Activated CD8-positive, alpha-beta T cell treated with anti-CD3 and anti-CD28 coated beads for 36 hours (primary cell): ENCODE results near the gene ENPP3. TPM values are rescaled to one million over a fixed set of nuclear protein-coding genes. Genes with fewer than 3 reads are reported as not detected.

Experiments used
- ATAC-seq: fragments of 200-7000 bp; cut with Tn5 transposase; one replicate; pipeline ENCODE4 v1.10.0; 2021; ENCODE audit warnings: mild to moderate bottlenecking, moderate library complexity
- CTCF ChIA-PET: fragments of 350-600 bp; sonication (Branson Sonifier 250); formaldehyde crosslinking; loops from one replicate; lab custom pipeline; 2021; ENCODE audit warnings: antibody characterized with exemption; lab: Charles Lee
- POLR2A ChIA-PET: fragments of 350-600 bp; sonication (Branson Sonifier 250); formaldehyde crosslinking; loops from one replicate; lab custom pipeline; 2021; ENCODE audit warnings: antibody characterized with exemption; lab: Charles Lee
- DNase-seq: peaks from one replicate; pipeline ENCODE4 v3.0.0-alpha.2; 2020
- H3K27ac Mint-ChIP-seq: one replicate; pipeline ENCODE4 v1.8.0; 2021; ENCODE audit warnings: mild to moderate bottlenecking, mixed read lengths
- H3K27me3 Mint-ChIP-seq: one replicate; pipeline ENCODE4 v1.8.0; 2021; ENCODE audit warnings: mixed read lengths
- H3K36me3 Mint-ChIP-seq: one replicate; pipeline ENCODE4 v1.8.0; 2021; ENCODE audit warnings: low read depth, mixed read lengths
- H3K4me1 Mint-ChIP-seq: one replicate; pipeline ENCODE4 v1.8.0; 2021; ENCODE audit warnings: low read depth, mixed read lengths
- H3K4me3 Mint-ChIP-seq: one replicate; pipeline ENCODE4 v1.8.0; 2021; ENCODE audit warnings: mild to moderate bottlenecking, moderate library complexity, mixed read lengths
- H3K9me3 Mint-ChIP-seq: one replicate; pipeline ENCODE4 v1.8.0; 2021; ENCODE audit warnings: mixed read lengths
- intact Hi-C: fragments of 100-400 bp; cut with micrococcal nuclease; formaldehyde crosslinking; loops from one replicate; pipeline ENCODE4 v1.10.0; 2022
- total RNA-seq, 2 experiments: library from RNA; stranded (reverse); gene quantifications; one replicate each; pipeline ENCODE4 v1.2.3, GENCODE V29; 2021
- TF ChIP-seq, protein P1 (sequence below): fragments of 200-600 bp; IDR thresholded peaks from one replicate; pipeline ENCODE4 v1.8.0; 2022; ENCODE audit warnings: antibody characterized with exemption, mild to moderate bottlenecking

ENPP3 gene
- total RNA-seq, 2 experiments from 2014 or later, result 0.49 to 0.79 TPM

DNA sequence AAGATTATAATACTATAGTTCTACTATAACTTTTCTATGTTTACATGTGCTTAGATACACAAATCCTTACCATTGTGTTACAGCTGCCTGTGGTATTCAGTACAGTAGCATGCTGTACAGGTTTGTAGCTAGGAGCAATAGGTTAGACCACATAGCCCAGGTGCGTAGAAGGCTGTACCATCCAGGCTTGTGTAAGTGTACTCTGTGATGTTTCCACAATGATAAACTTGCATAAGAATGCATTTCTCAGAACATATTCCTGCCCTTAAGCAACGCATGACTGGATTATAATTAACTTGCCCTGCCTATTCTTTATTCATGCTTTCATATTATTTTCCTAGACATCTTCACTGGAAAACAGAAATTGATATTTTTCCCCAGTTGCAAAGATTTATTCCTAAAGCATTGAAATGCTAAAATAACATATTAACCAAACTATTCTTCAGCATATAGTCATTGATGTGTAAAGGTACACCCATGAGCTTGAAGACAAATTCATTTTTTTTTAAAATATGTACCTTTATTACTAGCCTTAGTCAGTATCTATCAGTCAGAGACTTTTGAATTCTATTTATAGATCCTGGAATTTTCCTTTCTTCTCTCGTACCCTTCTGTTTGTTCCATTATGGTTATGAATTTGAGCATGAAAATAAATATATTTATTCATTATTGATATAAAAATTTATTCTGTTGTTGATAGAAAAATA is 80.9 kb downstream of the ENPP3 start:
- H3K27ac Mint-ChIP-seq, result no peak overlapping the region
- H3K27me3 Mint-ChIP-seq, result no peaks in the 10 kb centered on the region
- no peak for DNase-seq
- TF ChIP-seq, protein P1, sequence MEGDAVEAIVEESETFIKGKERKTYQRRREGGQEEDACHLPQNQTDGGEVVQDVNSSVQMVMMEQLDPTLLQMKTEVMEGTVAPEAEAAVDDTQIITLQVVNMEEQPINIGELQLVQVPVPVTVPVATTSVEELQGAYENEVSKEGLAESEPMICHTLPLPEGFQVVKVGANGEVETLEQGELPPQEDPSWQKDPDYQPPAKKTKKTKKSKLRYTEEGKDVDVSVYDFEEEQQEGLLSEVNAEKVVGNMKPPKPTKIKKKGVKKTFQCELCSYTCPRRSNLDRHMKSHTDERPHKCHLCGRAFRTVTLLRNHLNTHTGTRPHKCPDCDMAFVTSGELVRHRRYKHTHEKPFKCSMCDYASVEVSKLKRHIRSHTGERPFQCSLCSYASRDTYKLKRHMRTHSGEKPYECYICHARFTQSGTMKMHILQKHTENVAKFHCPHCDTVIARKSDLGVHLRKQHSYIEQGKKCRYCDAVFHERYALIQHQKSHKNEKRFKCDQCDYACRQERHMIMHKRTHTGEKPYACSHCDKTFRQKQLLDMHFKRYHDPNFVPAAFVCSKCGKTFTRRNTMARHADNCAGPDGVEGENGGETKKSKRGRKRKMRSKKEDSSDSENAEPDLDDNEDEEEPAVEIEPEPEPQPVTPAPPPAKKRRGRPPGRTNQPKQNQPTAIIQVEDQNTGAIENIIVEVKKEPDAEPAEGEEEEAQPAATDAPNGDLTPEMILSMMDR, result no peak
- no peaks in the 10 kb centered on the region for H3K9me3 Mint-ChIP-seq
- no peak overlapping the region for H3K4me3 Mint-ChIP-seq
- no peaks in the 10 kb centered on the region for H3K36me3 Mint-ChIP-seq
- intact Hi-C loops, result no loop called here
- CTCF ChIA-PET, result no interaction called here
- ATAC-seq, result no peak
- no peaks in the 10 kb centered on the region for H3K4me1 Mint-ChIP-seq
- POLR2A ChIA-PET, result no interaction called here

DNA sequence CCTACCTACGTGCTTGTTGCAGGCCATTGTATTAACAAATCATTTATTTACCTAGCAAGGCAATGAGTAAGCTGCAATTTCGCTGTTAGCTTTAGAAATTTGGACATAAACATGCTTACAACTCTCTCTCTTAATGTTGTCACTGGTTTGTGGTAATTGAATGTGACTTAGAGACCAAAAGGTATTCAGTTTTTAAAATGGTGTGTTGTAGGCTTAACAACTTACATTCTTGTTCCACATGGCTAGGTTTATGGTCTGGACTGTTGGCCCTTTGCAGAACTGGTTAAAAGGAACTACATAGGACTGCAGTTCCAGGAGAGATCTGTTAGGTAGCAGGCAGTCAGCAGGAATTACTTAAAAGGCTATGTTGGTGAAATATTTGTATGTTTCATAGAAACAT is 84.1 kb downstream of the ENPP3 start:
- H3K9me3 Mint-ChIP-seq, result no peaks in the 10 kb centered on the region
- ATAC-seq (no peak), DNase-seq (no peak)
- H3K4me1 Mint-ChIP-seq, result peaks cover 4% of the 10 kb centered on the region
- H3K27ac Mint-ChIP-seq, result no peak overlapping the region
- ChIA-PET CTCF (interaction anchor here (1.4 to 2.4 kb wide), 3 partner anchors 12 to 194 kb away, joined by 3 to 8 read pairs (median 5); no protein-coding TSS in a partner anchor), POLR2A (no interaction called here)
- no peaks in the 10 kb centered on the region for H3K36me3 Mint-ChIP-seq
- TF ChIP-seq, protein P1, result no peak
- no peak overlapping the region for H3K4me3 Mint-ChIP-seq
- H3K27me3 Mint-ChIP-seq, result no peaks in the 10 kb centered on the region
- intact Hi-C loops, result no loop called here

DNA sequence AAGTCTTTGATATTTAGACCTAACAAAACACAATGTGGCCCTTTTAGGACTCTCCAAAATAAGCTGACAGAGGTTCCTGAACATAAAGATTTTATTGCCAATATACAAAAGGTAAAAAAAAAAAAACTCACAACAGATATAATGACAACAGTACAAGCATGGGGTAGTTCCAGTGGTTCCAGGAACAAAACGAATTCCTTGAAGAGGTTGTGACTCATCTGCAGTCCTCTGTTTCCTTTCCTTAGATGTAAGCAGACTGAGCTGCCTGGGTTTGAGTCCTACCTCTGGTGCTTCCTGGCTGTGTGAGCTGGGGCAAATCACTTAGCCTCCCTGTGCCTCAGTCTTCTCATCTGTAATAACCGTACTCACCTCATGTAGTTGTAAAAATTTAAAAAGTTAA is 87.0 kb downstream of the ENPP3 start:
- ATAC-seq (no peak), DNase-seq (peak; percentile 3)
- intact Hi-C loops, result no loop called here
- Mint-ChIP-seq H3K4me1 (peaks cover 4% of the 10 kb centered on the region), H3K9me3 (no peaks in the 10 kb centered on the region), H3K36me3 (no peaks in the 10 kb centered on the region), H3K27ac (no peak overlapping the region), H3K4me3 (no peak overlapping the region), H3K27me3 (no peaks in the 10 kb centered on the region)
- POLR2A ChIA-PET, result interaction anchor here (0.7 kb wide), 1 partner anchor 83 kb away, joined by 3 read pairs; no protein-coding TSS in a partner anchor
- TF ChIP-seq, protein P1, result no peak
- CTCF ChIA-PET, result no interaction called here

DNA sequence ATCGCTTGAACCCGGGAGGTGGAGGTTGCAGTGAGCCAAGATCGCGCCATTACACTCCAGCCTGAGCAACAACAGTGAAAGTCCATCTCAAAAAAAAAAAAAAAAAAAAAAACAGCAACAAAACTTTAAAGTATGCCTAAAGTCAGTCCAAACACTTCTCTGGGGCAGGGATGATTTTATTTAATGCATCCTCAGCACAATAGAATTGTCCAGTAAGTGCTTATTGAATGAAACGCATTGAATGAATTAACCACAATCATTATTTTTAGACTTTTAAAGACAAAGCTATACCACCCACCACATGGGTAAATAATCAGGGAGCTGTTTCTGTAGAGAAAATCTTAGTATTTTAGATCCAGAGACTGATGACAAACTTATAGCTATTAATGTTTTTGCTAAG is 90.4 kb downstream of the ENPP3 start:
- POLR2A ChIA-PET, result no interaction called here
- intact Hi-C loops, result no loop called here
- no peak for ATAC-seq
- peaks cover 5% of the 10 kb centered on the region for H3K27me3 Mint-ChIP-seq
- H3K4me3 Mint-ChIP-seq, result no peak overlapping the region
- CTCF ChIA-PET, result no interaction called here
- TF ChIP-seq, protein P1, result no peak
- H3K36me3 Mint-ChIP-seq, result no peaks in the 10 kb centered on the region
- no peak for DNase-seq
- H3K27ac Mint-ChIP-seq, result no peak overlapping the region
- H3K4me1 Mint-ChIP-seq, result peaks cover 4% of the 10 kb centered on the region
- no peaks in the 10 kb centered on the region for H3K9me3 Mint-ChIP-seq

DNA sequence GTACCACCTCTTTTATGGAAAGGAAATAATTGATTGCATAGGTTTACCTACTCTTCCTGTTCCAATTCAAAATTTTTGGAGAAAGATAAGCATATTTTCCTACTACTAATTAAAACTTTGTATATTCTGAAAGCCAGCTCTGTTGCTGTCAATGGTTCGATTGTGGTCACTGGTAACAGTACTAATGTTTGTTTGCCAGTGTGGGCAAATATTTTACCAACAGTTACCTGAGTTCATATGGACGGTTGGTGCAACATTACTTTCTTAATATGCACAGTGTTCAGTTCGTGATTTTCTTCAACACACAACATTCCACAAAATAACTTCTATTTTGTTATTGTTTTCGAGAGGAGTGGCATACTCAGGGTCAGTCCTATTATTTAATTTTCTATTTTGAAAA is 90.8 kb downstream of the ENPP3 start:
- intact Hi-C loops, result no loop called here
- POLR2A ChIA-PET, result no interaction called here
- H3K27ac Mint-ChIP-seq, result no peak overlapping the region
- no peak for ATAC-seq
- H3K4me3 Mint-ChIP-seq, result no peak overlapping the region
- H3K27me3 Mint-ChIP-seq, result peaks cover 5% of the 10 kb centered on the region
- no peak for DNase-seq
- TF ChIP-seq, protein P1, result no peak
- H3K4me1 Mint-ChIP-seq, result peaks cover 4% of the 10 kb centered on the region
- CTCF ChIA-PET, result interaction anchor here (0.9 kb wide), 1 partner anchor 33 kb away, joined by 3 read pairs; no protein-coding TSS in a partner anchor
- H3K36me3 Mint-ChIP-seq, result no peaks in the 10 kb centered on the region
- H3K9me3 Mint-ChIP-seq, result no peaks in the 10 kb centered on the region
